Measurements from ENCODE around the gene MLLT6.

The MLLT6 gene

GRCh38 chr17:38745545-38745944 is 40.5 kb downstream of the MLLT6 start:
- DNase-seq = no peak

GRCh38 chr17:38746004-38746848 is 41.2 kb downstream of the MLLT6 start:
- DNase-seq = no peak

GRCh38 chr17:38746849-38747462 is 41.9 kb downstream of the MLLT6 start:
- no peak for DNase-seq

GRCh38 chr17:38747463-38748148 is 42.5 kb downstream of the MLLT6 start:
- DNase-seq = no peak

- DNase-seq = no peak
These were observed 43.2 kb downstream of the MLLT6 start, which contains the start of gene PCGF2 for GRCh38 chr17:38748149-38748891. TSS of gene PCGF2 (minus strand) at chr17:38748336. CDS start at chr17:38740402, 7,934 bp downstream.

GRCh38 chr17:38748892-38749222 is 43.8 kb downstream of the MLLT6 start:
- no peak for DNase-seq

GRCh38 chr17:38749223-38750043 is 44.4 kb downstream of the MLLT6 start:
- DNase-seq = peak; percentile 81

- no peak for DNase-seq
These were observed 44.9 kb downstream of the MLLT6 start for GRCh38 chr17:38750044-38750311.

- no peak for DNase-seq
These were observed 45.4 kb downstream of the MLLT6 start for GRCh38 chr17:38750312-38751121.

GRCh38 chr17:38751144-38751807 is 46.2 kb downstream of the MLLT6 start:
- no peak for DNase-seq

GRCh38 chr17:38751808-38752307 is 46.8 kb downstream of the MLLT6 start:
- no peak for DNase-seq

- DNase-seq = no peak
These were observed 47.4 kb downstream of the MLLT6 start, which contains the start of gene PSMB3 for GRCh38 chr17:38752308-38753070. TSS of gene PSMB3 (plus strand) at chr17:38752741. CDS start at chr17:38752827, 86 bp downstream.

GRCh38 chr17:38753071-38753506 is 48.0 kb downstream of the MLLT6 start:
- DNase-seq = no peak

- no peak for DNase-seq
These were observed 56.5 kb downstream of the MLLT6 start for GRCh38 chr17:38761612-38762011.

- DNase-seq = no peak
These were observed 57.2 kb downstream of the MLLT6 start for GRCh38 chr17:38762231-38762630.

- DNase-seq = no peak
These were observed 61.3 kb downstream of the MLLT6 start for GRCh38 chr17:38766341-38766740.

- DNase-seq = no peak
These were observed 63.3 kb downstream of the MLLT6 start for GRCh38 chr17:38768417-38768816.

- no peak for DNase-seq
These were observed 68.2 kb downstream of the MLLT6 start for GRCh38 chr17:38773258-38773657.

GRCh38 chr17:38777641-38778250 is 72.7 kb downstream of the MLLT6 start:
- no peak for DNase-seq

All from cortex of kidney (tissue), 1 donor.